SK-N-SH (cell line): ENCODE results near the gene ASTN2. TPM values are rescaled to one million over a fixed set of nuclear protein-coding genes. Genes with fewer than 3 reads are reported as not detected.

Source experiments
- CTCF ChIA-PET: fragments of 300-600, 350-600 bp; formaldehyde crosslinking; extraction: SDS; loops from one replicate; lab custom pipeline; 2021; lab: Yijun Ruan, JAX
- POLR2A ChIA-PET: fragments of 350-600 bp; sonication (Branson Sonifier 250); formaldehyde crosslinking; extraction: SDS; loops from one replicate; lab custom pipeline; 2020; ENCODE audit warnings: antibody characterized with exemption, inconsistent platforms; lab: Yijun Ruan, JAX
- DNase-seq: peaks from one replicate; pipeline ENCODE4 v3.0.0; 2012
- H2AFZ ChIP-seq: fragments of 200-600 bp; sonication (generic); 2 replicates; pipeline ENCODE4 v1.8.1; 2016; ENCODE audit warnings: antibody characterized with exemption, mild to moderate bottlenecking, low read depth
- H3F3A ChIP-seq: fragments of 200-600 bp; sonication (generic); replicated peaks from 2 replicates; pipeline ENCODE3; 2016; ENCODE audit warnings: antibody characterized with exemption, mild to moderate bottlenecking; ENCODE audit not compliant: insufficient read depth
- H3K27ac ChIP-seq, 2 experiments: fragments of 200-500 bp in 1 of 2; fragments of 200-600 bp in 1 of 2; sonication (Bioruptor generic) in 1 of 2; sonication (generic), shearing (Covaris generic) in 1 of 2; 2 replicates each; pipeline versions ENCODE4 v1.5.1 to v1.6.1; 2014 to 2016; ENCODE audit warnings: low read depth in 2 of 2, inconsistent platforms in 1 of 2, low read length in 1 of 2, mild to moderate bottlenecking in 1 of 2, mixed read lengths in 1 of 2
- H3K27me3 ChIP-seq: fragments of 200-600 bp; sonication (generic), shearing (Covaris generic); 2 replicates; pipeline ENCODE4 v1.6.1; 2016; ENCODE audit warnings: mixed run types; ENCODE audit not compliant: insufficient read depth
- H3K36me3 ChIP-seq, 2 experiments: fragments of 200-500 bp in 1 of 2; fragments of 200-600 bp in 1 of 2; sonication (Bioruptor generic) in 1 of 2; sonication (generic) in 1 of 2; replicated peaks in 1 of 2; 2 replicates each; pipeline versions ENCODE3 to v1.5.1; 2014 to 2016; ENCODE audit warnings: low read length in 1 of 2, mild to moderate bottlenecking in 1 of 2; ENCODE audit not compliant: insufficient read depth in 2 of 2, control insufficient read depth in 1 of 2
- H3K4me1 ChIP-seq, 2 experiments: fragments of 200-500 bp in 1 of 2; fragments of 200-600 bp in 1 of 2; sonication (Bioruptor generic) in 1 of 2; sonication (generic), shearing (Covaris generic) in 1 of 2; 2 replicates each; pipeline versions ENCODE4 v1.5.1 to v1.6.1; 2014 to 2016; ENCODE audit warnings: low read depth in 1 of 2, low read length in 1 of 2, mixed run types in 1 of 2; ENCODE audit not compliant: insufficient read depth in 2 of 2, control insufficient read depth in 1 of 2
- H3K4me2 ChIP-seq: fragments of 200-600 bp; sonication (generic), shearing (Covaris generic); 2 replicates; pipeline ENCODE4 v1.6.1; 2017; ENCODE audit warnings: mixed run types
- H3K4me3 ChIP-seq, 2 experiments: fragments of 200-500 bp in 1 of 2; fragments of 200-600 bp in 1 of 2; sonication (Bioruptor generic) in 1 of 2; sonication (generic), shearing (Covaris generic) in 1 of 2; 2 replicates each; pipeline versions ENCODE4 v1.5.1 to v1.8.1; 2014 to 2016; ENCODE audit warnings: low read depth in 2 of 2, inconsistent platforms in 1 of 2, low read length in 1 of 2, mild to moderate bottlenecking in 1 of 2, mixed read lengths in 1 of 2, moderate library complexity in 1 of 2
- H3K79me2 ChIP-seq: fragments of 200-600 bp; sonication (generic); 2 replicates; pipeline ENCODE4 v1.8.1; 2017; ENCODE audit warnings: mild to moderate bottlenecking; ENCODE audit not compliant: insufficient read depth
- H3K9ac ChIP-seq: fragments of 200-600 bp; sonication (generic); 2 replicates; pipeline ENCODE4 v1.6.1; 2017; ENCODE audit warnings: mixed run types
- H3K9me2 ChIP-seq: fragments of 200-600 bp; sonication (generic); 2 replicates; pipeline ENCODE4 v1.6.1; 2017; ENCODE audit warnings: mixed run types
- H3K9me3 ChIP-seq: fragments of 200-600 bp; sonication (generic); 2 replicates; pipeline ENCODE4 v1.6.1; 2017; ENCODE audit warnings: mixed run types, mild to moderate bottlenecking, moderate library complexity
- H4K20me1 ChIP-seq: fragments of 200-600 bp; sonication (generic); 2 replicates; pipeline ENCODE4 v1.6.1; 2017; ENCODE audit warnings: mild to moderate bottlenecking, mixed run types; ENCODE audit not compliant: insufficient read depth
- GATA2 ChIP-seq: sonication (generic); formaldehyde crosslinking; IDR thresholded peaks from 2 replicates; pipeline ENCODE4 v1.5.0; 2020; ENCODE audit warnings: mild to moderate bottlenecking, missing genetic modification reagents
- JUND ChIP-seq: IDR thresholded peaks from 2 replicates; pipeline ENCODE4 v1.4.0; 2012
- MXI1 ChIP-seq: IDR thresholded peaks from 2 replicates; pipeline ENCODE4 v1.6.1; 2012; ENCODE audit warnings: mild to moderate bottlenecking, low read depth, low read length, improper control_type of control experiment
- NFIC ChIP-seq: IDR thresholded peaks from 2 replicates; pipeline ENCODE4 v1.4.0; 2012; ENCODE audit warnings: borderline replicate concordance
- RCOR1 ChIP-seq: fragments of 150-350 bp; IDR thresholded peaks from 2 replicates; pipeline ENCODE4 v1.6.1; 2017; ENCODE audit warnings: antibody characterized with exemption, low read length
- RFX5 ChIP-seq: IDR thresholded peaks from 2 replicates; pipeline ENCODE4 v1.6.1; 2012; ENCODE audit warnings: mild to moderate bottlenecking, improper control_type of control experiment, low read length
- TEAD4 ChIP-seq: IDR thresholded peaks from 2 replicates; pipeline ENCODE4 v1.4.0; 2012; ENCODE audit warnings: mild to moderate bottlenecking, borderline replicate concordance; ENCODE audit not compliant: insufficient read depth
- YY1 ChIP-seq: IDR thresholded peaks from 2 replicates; pipeline ENCODE4 v1.4.0; 2012; ENCODE audit warnings: low read depth, mild to moderate bottlenecking
- polyA plus RNA-seq, 3 experiments: library from polyadenylated mRNA; depleted of rRNA; stranded (reverse); fragments of >200 nt; gene quantifications; 2 replicates each; pipeline ENCODE4 v1.2.3, GENCODE V29; 2012
- TF ChIP-seq, protein P1 (sequence below): IDR thresholded peaks from 2 replicates; pipeline ENCODE4 v1.6.1; 2012; ENCODE audit warnings: mild to moderate bottlenecking, low read depth, low read length, moderate library complexity
- TF ChIP-seq, protein P2 (sequence below): fragments of 150-350 bp; IDR thresholded peaks from 2 replicates; pipeline ENCODE4 v1.6.1; 2016; ENCODE audit warnings: mild to moderate bottlenecking, low read depth, low read length
- TF ChIP-seq, protein P3 (sequence below): fragments of 200-600 bp; sonication (generic); IDR thresholded peaks from 2 replicates; pipeline ENCODE4 v1.6.1; 2017; ENCODE audit warnings: antibody characterized with exemption, mild to moderate bottlenecking, moderate library complexity
- TF ChIP-seq, protein P4 (sequence below): IDR thresholded peaks from 2 replicates; pipeline ENCODE4 v1.4.0; 2012; ENCODE audit warnings: low read depth, borderline replicate concordance
- TF ChIP-seq, protein P5 (sequence below): fragments of 150-350 bp; IDR thresholded peaks from 2 replicates; pipeline ENCODE4 v1.6.1; 2017; ENCODE audit warnings: antibody characterized with exemption, low read length, low read depth, borderline replicate concordance

ASTN2 gene
- polyA plus RNA-seq, 1 of the 3 experiments (the other 2 are of a cell fraction) = 6.6 TPM

DNA sequence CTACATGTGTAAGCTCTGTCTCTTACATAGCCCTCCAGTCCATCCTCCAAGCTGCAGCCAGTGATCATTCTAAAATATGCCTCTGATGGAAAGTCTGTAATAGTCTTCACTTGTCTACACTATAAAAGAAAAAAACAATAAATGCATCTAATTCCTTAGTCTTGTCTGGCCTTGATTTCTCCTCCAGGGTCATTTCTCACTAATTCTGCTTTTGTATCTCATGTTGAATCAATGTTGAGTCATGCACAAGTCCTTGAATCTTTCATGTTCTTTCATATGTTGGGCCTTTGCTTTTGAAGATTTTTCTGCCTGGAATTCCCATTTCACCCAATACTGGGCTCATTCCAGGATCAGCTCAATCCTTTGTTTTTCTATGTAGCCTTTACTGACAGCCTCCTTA lies 848.9 kb downstream of the ASTN2 start:
- H3F3A ChIP-seq = no peaks in the 10 kb centered on the region
- H3K36me3 ChIP-seq = no peaks in the 10 kb centered on the region
- no peaks in the 10 kb centered on the region for H3K9me2 ChIP-seq
- H4K20me1 ChIP-seq = no peaks in the 10 kb centered on the region
- no peak for DNase-seq
- H3K9me3 ChIP-seq = no peaks in the 10 kb centered on the region
- no peaks in the 10 kb centered on the region for H3K27me3 ChIP-seq
- H3K79me2 ChIP-seq = no peaks in the 10 kb centered on the region
- no peak overlapping the region for H3K4me2 ChIP-seq
- peaks cover 3 to 4% of the 10 kb centered on the region in 2 experiments; a peak in 2 of 4 replicates for H3K4me1 ChIP-seq
- no peak overlapping the region for H3K9ac ChIP-seq
- no peak overlapping the region for H3K27ac ChIP-seq
- ChIA-PET POLR2A (no interaction called here), CTCF (interaction anchor here (7.8 kb wide), 1 partner anchor 975 kb away, joined by 100 read pairs; no protein-coding TSS in a partner anchor)
- no peak overlapping the region for H3K4me3 ChIP-seq
- no peak for TF ChIP-seq MXI1
- TF ChIP-seq RFX5 = no peak
- TF ChIP-seq, protein P1, sequence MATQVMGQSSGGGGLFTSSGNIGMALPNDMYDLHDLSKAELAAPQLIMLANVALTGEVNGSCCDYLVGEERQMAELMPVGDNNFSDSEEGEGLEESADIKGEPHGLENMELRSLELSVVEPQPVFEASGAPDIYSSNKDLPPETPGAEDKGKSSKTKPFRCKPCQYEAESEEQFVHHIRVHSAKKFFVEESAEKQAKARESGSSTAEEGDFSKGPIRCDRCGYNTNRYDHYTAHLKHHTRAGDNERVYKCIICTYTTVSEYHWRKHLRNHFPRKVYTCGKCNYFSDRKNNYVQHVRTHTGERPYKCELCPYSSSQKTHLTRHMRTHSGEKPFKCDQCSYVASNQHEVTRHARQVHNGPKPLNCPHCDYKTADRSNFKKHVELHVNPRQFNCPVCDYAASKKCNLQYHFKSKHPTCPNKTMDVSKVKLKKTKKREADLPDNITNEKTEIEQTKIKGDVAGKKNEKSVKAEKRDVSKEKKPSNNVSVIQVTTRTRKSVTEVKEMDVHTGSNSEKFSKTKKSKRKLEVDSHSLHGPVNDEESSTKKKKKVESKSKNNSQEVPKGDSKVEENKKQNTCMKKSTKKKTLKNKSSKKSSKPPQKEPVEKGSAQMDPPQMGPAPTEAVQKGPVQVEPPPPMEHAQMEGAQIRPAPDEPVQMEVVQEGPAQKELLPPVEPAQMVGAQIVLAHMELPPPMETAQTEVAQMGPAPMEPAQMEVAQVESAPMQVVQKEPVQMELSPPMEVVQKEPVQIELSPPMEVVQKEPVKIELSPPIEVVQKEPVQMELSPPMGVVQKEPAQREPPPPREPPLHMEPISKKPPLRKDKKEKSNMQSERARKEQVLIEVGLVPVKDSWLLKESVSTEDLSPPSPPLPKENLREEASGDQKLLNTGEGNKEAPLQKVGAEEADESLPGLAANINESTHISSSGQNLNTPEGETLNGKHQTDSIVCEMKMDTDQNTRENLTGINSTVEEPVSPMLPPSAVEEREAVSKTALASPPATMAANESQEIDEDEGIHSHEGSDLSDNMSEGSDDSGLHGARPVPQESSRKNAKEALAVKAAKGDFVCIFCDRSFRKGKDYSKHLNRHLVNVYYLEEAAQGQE = no peak
- TF ChIP-seq, protein P2, sequence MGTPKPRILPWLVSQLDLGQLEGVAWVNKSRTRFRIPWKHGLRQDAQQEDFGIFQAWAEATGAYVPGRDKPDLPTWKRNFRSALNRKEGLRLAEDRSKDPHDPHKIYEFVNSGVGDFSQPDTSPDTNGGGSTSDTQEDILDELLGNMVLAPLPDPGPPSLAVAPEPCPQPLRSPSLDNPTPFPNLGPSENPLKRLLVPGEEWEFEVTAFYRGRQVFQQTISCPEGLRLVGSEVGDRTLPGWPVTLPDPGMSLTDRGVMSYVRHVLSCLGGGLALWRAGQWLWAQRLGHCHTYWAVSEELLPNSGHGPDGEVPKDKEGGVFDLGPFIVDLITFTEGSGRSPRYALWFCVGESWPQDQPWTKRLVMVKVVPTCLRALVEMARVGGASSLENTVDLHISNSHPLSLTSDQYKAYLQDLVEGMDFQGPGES = no peak
- TF ChIP-seq TEAD4 = no peak
- TF ChIP-seq, protein P3, sequence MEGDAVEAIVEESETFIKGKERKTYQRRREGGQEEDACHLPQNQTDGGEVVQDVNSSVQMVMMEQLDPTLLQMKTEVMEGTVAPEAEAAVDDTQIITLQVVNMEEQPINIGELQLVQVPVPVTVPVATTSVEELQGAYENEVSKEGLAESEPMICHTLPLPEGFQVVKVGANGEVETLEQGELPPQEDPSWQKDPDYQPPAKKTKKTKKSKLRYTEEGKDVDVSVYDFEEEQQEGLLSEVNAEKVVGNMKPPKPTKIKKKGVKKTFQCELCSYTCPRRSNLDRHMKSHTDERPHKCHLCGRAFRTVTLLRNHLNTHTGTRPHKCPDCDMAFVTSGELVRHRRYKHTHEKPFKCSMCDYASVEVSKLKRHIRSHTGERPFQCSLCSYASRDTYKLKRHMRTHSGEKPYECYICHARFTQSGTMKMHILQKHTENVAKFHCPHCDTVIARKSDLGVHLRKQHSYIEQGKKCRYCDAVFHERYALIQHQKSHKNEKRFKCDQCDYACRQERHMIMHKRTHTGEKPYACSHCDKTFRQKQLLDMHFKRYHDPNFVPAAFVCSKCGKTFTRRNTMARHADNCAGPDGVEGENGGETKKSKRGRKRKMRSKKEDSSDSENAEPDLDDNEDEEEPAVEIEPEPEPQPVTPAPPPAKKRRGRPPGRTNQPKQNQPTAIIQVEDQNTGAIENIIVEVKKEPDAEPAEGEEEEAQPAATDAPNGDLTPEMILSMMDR = no peak
- no peak for TF ChIP-seq JUND
- TF ChIP-seq, protein P4, sequence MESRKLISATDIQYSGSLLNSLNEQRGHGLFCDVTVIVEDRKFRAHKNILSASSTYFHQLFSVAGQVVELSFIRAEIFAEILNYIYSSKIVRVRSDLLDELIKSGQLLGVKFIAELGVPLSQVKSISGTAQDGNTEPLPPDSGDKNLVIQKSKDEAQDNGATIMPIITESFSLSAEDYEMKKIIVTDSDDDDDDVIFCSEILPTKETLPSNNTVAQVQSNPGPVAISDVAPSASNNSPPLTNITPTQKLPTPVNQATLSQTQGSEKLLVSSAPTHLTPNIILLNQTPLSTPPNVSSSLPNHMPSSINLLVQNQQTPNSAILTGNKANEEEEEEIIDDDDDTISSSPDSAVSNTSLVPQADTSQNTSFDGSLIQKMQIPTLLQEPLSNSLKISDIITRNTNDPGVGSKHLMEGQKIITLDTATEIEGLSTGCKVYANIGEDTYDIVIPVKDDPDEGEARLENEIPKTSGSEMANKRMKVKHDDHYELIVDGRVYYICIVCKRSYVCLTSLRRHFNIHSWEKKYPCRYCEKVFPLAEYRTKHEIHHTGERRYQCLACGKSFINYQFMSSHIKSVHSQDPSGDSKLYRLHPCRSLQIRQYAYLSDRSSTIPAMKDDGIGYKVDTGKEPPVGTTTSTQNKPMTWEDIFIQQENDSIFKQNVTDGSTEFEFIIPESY = no peak
- no peak for TF ChIP-seq RCOR1
- no peak for TF ChIP-seq NFIC
- TF ChIP-seq GATA2 (CRISPR knock-in tag) = no peak
- TF ChIP-seq YY1 = no peak
- TF ChIP-seq, protein P5, sequence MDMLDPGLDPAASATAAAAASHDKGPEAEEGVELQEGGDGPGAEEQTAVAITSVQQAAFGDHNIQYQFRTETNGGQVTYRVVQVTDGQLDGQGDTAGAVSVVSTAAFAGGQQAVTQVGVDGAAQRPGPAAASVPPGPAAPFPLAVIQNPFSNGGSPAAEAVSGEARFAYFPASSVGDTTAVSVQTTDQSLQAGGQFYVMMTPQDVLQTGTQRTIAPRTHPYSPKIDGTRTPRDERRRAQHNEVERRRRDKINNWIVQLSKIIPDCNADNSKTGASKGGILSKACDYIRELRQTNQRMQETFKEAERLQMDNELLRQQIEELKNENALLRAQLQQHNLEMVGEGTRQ = no peak
- H2AFZ ChIP-seq = no peak overlapping the region
